Panc1 (cell line): Measurements from ENCODE around the gene LSM14B. TPM values are rescaled to one million over a fixed set of nuclear protein-coding genes. Genes with fewer than 3 reads are reported as not detected.
"Not testable (repeated sequence)": the region's sequence is repeated elsewhere in the genome, so short reads cannot be mapped to it uniquely, and the experiment has no call there.

ENCODE experiments used
- ATAC-seq: fragments of 200-7000 bp; cut with Tn5 transposase; 2 replicates; pipeline ENCODE4 v1.9.1; 2020; ENCODE audit warnings: mild to moderate bottlenecking, moderate library complexity
- BruUV-seq: library from RNA; stranded (reverse); fragments of 400-500 nt; replicated peaks from 2 replicates; lab custom pipeline; 2021; lab: Mats Ljungman, UMichigan
- CTCF ChIA-PET: fragments of 300-600 bp; sonication (Branson Sonifier 250); formaldehyde crosslinking; loops from one replicate; lab custom pipeline; 2022; ENCODE audit warnings: antibody characterized with exemption; lab: Charles Lee
- POLR2A ChIA-PET: fragments of 300-600 bp; sonication (Branson Sonifier 250); formaldehyde crosslinking; loops from one replicate; lab custom pipeline; 2022; ENCODE audit warnings: antibody characterized with exemption; lab: Charles Lee
- DNase-seq: peaks from one replicate; pipeline ENCODE4 v3.0.0-alpha.2; 2010; ENCODE audit warnings: low read depth, low spot score
- H3K27ac ChIP-seq: 2 replicates; pipeline ENCODE4 v1.5.1; 2011; ENCODE audit warnings: mild to moderate bottlenecking, low read length, inconsistent platforms
- H3K27me3 ChIP-seq: fragments of 200-500 bp; sonication (Bioruptor generic); 2 replicates; pipeline ENCODE4 v1.6.0; 2014; ENCODE audit warnings: low read length, inconsistent platforms; ENCODE audit not compliant: control insufficient read depth, insufficient read depth
- H3K36me3 ChIP-seq: fragments of 200-500 bp; sonication (Bioruptor generic); 2 replicates; pipeline ENCODE4 v1.5.1; 2014; ENCODE audit warnings: inconsistent platforms, mild to moderate bottlenecking, low read length, moderate library complexity; ENCODE audit not compliant: control insufficient read depth, insufficient read depth
- H3K4me1 ChIP-seq: 2 replicates; pipeline ENCODE4 v1.5.1; 2011; ENCODE audit warnings: inconsistent platforms, mild to moderate bottlenecking, low read length, moderate library complexity; ENCODE audit not compliant: control insufficient read depth, insufficient read depth
- H3K4me3 ChIP-seq, 2 experiments: 2 replicates each; pipeline ENCODE4 v1.5.1; 2011 to 2012; ENCODE audit warnings: low read depth in 2 of 2, low read length in 2 of 2, mild to moderate bottlenecking in 2 of 2, inconsistent platforms in 1 of 2, moderate library complexity in 1 of 2
- H3K9me3 ChIP-seq: fragments of 200-500 bp; sonication (Bioruptor generic); 2 replicates; pipeline ENCODE4 v1.5.1; 2014; ENCODE audit warnings: low read depth, mild to moderate bottlenecking, inconsistent platforms, low read length, moderate library complexity; ENCODE audit not compliant: control insufficient read depth, insufficient read depth
- POLR2AphosphoS5 ChIP-seq: IDR thresholded peaks from 2 replicates; pipeline ENCODE4 v1.6.1; 2012; ENCODE audit warnings: mild to moderate bottlenecking, low read depth, low read length, moderate library complexity
- SIN3A ChIP-seq: IDR thresholded peaks from 2 replicates; pipeline ENCODE4 v1.6.1; 2012; ENCODE audit warnings: low read depth, mild to moderate bottlenecking, low read length, moderate library complexity, borderline replicate concordance; ENCODE audit not compliant: insufficient read depth
- TCF7L2 ChIP-seq: IDR thresholded peaks from 2 replicates; pipeline ENCODE4 v1.6.1; 2011; ENCODE audit warnings: mild to moderate bottlenecking, low read depth, low read length, inconsistent platforms
- in situ Hi-C: cut with HindIII; loops from 2 replicates; pipeline ENCODE4 v1.10.0; 2016; ENCODE audit warnings: low sequenced_read_pairs, low pct_unique_long_range_greater_than_20kb
- intact Hi-C: fragments of 100-400 bp; cut with micrococcal nuclease; formaldehyde crosslinking; loops from one replicate; pipeline ENCODE4 v1.10.0; 2022; ENCODE audit not compliant: unreplicated experiment
- total RNA-seq: library from RNA; stranded (reverse); gene quantifications from one replicate; pipeline ENCODE4 v1.2.1, GENCODE V29; 2021; ENCODE audit not compliant: unreplicated experiment
- TF ChIP-seq, protein P1 (sequence below): fragments of 450-650 bp; IDR thresholded peaks from 2 replicates; pipeline ENCODE4 v1.5.1; 2017; ENCODE audit warnings: mild to moderate bottlenecking
- TF ChIP-seq, protein P2 (sequence below), 2 experiments: IDR thresholded peaks; 2 replicates each; pipeline ENCODE4 v1.6.1; 2011 to 2012; ENCODE audit warnings: low read depth in 2 of 2, control low read depth in 1 of 2, low read length in 1 of 2, mild to moderate bottlenecking in 1 of 2, moderate library complexity in 1 of 2; ENCODE audit not compliant: insufficient read depth in 1 of 2

Gene LSM14B
- total RNA-seq, 1 experiment from 2014 or later, result 52.2 TPM

DNA sequence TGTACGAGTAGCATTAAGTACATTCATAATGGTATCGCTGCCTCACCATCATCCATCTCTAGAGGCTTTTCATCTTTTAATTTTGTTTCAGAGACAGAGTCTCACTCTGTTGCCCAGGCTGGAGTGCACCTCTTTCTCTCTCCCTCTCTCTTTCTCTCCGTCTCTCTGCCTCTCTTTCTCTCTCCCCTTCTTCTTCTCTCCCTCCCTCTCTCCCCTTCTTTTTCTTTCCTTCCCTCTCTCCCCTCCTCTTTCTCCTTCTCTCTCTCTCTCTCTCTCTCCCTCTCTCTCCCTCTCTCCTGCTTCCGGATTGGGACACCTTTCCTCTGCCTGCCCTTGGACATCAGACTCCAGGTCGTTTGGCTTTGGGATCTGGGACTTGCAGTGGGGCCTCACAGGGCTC lies 39.0 kb upstream of the LSM14B start:
- Histone ChIP-seq H3K4me3 (no peak overlapping the region), H3K9me3 (no peaks in the 10 kb centered on the region), H3K36me3 (no peaks in the 10 kb centered on the region), H3K27ac (no peak overlapping the region), H3K4me1 (peaks cover 9% of the 10 kb centered on the region), H3K27me3 (no peaks in the 10 kb centered on the region)
- CTCF ChIA-PET, result no interaction called here
- intact Hi-C loops (no loop called here), in situ Hi-C loops (no loop called here)
- no peak for TF ChIP-seq SIN3A
- TF ChIP-seq, protein P1, sequence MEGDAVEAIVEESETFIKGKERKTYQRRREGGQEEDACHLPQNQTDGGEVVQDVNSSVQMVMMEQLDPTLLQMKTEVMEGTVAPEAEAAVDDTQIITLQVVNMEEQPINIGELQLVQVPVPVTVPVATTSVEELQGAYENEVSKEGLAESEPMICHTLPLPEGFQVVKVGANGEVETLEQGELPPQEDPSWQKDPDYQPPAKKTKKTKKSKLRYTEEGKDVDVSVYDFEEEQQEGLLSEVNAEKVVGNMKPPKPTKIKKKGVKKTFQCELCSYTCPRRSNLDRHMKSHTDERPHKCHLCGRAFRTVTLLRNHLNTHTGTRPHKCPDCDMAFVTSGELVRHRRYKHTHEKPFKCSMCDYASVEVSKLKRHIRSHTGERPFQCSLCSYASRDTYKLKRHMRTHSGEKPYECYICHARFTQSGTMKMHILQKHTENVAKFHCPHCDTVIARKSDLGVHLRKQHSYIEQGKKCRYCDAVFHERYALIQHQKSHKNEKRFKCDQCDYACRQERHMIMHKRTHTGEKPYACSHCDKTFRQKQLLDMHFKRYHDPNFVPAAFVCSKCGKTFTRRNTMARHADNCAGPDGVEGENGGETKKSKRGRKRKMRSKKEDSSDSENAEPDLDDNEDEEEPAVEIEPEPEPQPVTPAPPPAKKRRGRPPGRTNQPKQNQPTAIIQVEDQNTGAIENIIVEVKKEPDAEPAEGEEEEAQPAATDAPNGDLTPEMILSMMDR, result no peak
- TF ChIP-seq POLR2AphosphoS5, result no peak
- TF ChIP-seq, protein P2, sequence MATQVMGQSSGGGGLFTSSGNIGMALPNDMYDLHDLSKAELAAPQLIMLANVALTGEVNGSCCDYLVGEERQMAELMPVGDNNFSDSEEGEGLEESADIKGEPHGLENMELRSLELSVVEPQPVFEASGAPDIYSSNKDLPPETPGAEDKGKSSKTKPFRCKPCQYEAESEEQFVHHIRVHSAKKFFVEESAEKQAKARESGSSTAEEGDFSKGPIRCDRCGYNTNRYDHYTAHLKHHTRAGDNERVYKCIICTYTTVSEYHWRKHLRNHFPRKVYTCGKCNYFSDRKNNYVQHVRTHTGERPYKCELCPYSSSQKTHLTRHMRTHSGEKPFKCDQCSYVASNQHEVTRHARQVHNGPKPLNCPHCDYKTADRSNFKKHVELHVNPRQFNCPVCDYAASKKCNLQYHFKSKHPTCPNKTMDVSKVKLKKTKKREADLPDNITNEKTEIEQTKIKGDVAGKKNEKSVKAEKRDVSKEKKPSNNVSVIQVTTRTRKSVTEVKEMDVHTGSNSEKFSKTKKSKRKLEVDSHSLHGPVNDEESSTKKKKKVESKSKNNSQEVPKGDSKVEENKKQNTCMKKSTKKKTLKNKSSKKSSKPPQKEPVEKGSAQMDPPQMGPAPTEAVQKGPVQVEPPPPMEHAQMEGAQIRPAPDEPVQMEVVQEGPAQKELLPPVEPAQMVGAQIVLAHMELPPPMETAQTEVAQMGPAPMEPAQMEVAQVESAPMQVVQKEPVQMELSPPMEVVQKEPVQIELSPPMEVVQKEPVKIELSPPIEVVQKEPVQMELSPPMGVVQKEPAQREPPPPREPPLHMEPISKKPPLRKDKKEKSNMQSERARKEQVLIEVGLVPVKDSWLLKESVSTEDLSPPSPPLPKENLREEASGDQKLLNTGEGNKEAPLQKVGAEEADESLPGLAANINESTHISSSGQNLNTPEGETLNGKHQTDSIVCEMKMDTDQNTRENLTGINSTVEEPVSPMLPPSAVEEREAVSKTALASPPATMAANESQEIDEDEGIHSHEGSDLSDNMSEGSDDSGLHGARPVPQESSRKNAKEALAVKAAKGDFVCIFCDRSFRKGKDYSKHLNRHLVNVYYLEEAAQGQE (IDR thresholded peaks at IDR 0.05; ENCODE audit: insufficient read depth in 1 of 2, low read depth in 2 of 2, low read length in 1 of 2), result no peak
- TF ChIP-seq TCF7L2, result no peak
- POLR2A ChIA-PET, result no interaction called here
- no peak for DNase-seq
- ATAC-seq, result no peak
- BruUV-seq, result no TSS peak

DNA sequence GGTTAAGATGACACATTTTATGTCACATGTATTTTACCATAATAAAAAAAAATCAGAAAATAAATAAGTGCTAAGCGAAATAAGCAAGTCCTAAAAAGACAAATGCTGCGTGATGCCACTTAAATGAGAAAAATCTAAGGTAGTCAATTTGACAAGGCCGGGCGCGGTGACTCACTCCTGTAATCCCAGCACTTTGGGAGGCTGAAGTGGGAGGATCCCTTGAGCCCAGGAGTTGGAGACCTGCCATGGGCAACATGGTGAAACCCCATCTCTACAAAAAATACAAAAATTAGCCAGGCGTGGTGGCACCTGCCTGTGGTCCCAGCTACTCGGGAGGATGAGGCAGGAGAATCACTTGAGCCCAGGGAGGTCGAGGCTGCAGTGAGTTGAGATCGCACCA lies 38.1 kb upstream of the LSM14B start:
- BruUV-seq, POLR2A ChIA-PET, H3K27me3 ChIP-seq, intact Hi-C loops, H3K27ac ChIP-seq, H3K4me3 ChIP-seq, CTCF ChIA-PET, H3K36me3 ChIP-seq, DNase-seq, ATAC-seq, H3K9me3 ChIP-seq, in situ Hi-C loops: not testable (repeated sequence)
- peaks cover 14% of the 10 kb centered on the region for H3K4me1 ChIP-seq

DNA sequence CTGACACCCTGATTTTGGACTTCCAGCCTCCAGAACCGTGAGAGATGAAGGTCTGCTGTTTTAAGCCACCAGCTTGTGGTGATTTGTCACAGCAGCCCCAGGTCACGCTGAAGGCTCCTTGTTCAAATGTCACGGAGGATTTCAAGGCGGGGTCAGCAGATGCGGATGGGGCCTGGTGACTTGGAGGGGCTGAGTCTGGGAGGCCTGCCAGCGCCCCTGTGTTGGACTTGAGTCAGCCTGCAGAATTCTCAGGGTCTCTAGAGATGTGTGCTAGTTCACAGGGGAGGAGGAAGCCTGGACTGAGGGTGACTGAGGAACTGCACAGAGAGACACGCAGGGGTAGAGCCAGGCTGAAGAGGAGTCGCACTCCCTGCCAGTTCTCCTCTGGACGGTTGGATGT lies 37.1 kb upstream of the LSM14B start:
- BruUV-seq, result no TSS peak
- TF ChIP-seq, protein P1, result no peak
- TF ChIP-seq SIN3A, result no peak
- no peak for TF ChIP-seq TCF7L2
- TF ChIP-seq, protein P2 (IDR thresholded peaks at IDR 0.05; ENCODE audit: insufficient read depth in 1 of 2, low read depth in 2 of 2, low read length in 1 of 2), result no peak
- TF ChIP-seq POLR2AphosphoS5, result no peak
- Histone ChIP-seq H3K4me1 (peaks cover 14% of the 10 kb centered on the region), H3K36me3 (no peaks in the 10 kb centered on the region), H3K9me3 (no peaks in the 10 kb centered on the region), H3K27ac (no peak overlapping the region), H3K27me3 (no peaks in the 10 kb centered on the region), H3K4me3 (no peak overlapping the region)
- DNase-seq (no peak), ATAC-seq (no peak)
- intact Hi-C loops, result no loop called here
- in situ Hi-C loops, result no loop called here
- CTCF ChIA-PET, result no interaction called here
- POLR2A ChIA-PET, result no interaction called here
